ENCODE results near the gene CMTM4. TPM values are rescaled to one million over a fixed set of nuclear protein-coding genes. Genes with fewer than 3 reads are reported as not detected.
"Not testable (repeated sequence)": the region's sequence is repeated elsewhere in the genome, so short reads cannot be mapped to it uniquely, and the experiment has no call there.

The CMTM4 gene
- total RNA-seq, 1 experiment from 2014 or later: 22.5 TPM

DNA sequence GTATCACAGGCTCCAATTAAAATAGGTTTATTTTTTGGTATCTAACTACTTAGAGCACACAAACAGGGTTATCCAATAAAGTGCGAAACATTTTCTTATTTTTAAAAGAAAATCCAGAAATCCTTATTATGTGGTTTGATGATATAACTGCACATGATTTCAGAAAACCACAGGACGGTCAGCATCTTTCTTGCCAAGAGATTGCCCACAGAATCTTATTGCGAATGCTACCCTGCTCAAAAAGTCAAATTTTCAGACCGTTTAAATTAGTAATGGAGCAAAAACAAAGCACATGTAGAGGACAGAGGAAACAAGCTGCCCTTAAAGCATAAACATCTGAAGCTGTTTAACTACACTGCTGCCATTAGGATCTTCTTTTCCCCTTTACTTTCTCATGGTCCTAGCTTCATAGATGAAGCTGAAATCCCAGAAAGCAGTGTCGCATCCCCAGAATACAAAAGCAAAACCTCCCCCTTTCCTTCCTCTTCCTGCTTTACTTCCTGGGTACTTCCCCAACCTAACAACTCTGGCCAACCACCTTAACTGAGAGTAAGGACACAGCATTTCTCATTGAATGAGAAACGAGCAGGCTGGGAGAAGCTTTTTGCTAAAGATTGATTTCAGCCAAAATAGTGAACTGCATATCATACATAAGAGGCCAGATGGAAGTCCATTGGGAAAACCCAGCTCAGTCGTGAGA is 43.7 kb downstream of the CMTM4 start:
- DNase-seq (ENCODE audit: low spot score): no peak
- in situ Hi-C loops (cut with HindIII; ENCODE audit: low sequenced_read_pairs): no loop called here

DNA sequence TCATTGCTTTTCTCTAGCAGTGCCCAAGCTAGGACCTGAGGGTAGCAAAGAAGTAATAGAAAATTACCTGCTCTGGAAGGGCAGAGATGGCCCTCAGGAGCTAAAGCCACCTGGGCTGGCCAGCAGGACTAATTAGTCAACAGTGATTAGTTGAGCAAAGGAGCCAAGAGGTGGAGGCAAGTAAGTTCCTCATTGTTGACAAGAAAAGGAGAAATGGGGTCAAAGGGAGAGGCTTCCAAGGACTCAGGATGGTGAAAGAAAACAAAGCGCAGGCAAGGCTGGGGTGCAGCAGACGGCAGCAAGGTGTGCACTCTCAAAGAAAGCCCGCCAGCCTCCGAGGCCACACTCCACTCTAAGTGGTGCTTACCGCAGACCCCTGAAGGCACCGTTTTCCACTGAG is 44.6 kb downstream of the CMTM4 start:
- DNase-seq (ENCODE audit: low spot score): peak; percentile 12
- in situ Hi-C loops (cut with HindIII; ENCODE audit: low sequenced_read_pairs): no loop called here

GRCh38 chr16:66651474-66651765 is 45.1 kb downstream of the CMTM4 start:
- in situ Hi-C loops (cut with HindIII; ENCODE audit: low sequenced_read_pairs): no loop called here
- no peak for DNase-seq (ENCODE audit: low spot score)

- DNase-seq (ENCODE audit: low spot score): peak; percentile 94
- in situ Hi-C loops (cut with HindIII; ENCODE audit: low sequenced_read_pairs): no loop called here
Measured at GRCh38 chr16:66650707-66651473, 45.7 kb downstream of the CMTM4 start.

- in situ Hi-C loops (cut with HindIII; ENCODE audit: low sequenced_read_pairs): no loop called here
Measured at GRCh38 chr16:66649636-66650205, 46.8 kb downstream of the CMTM4 start.

GRCh38 chr16:66649167-66649566 is 47.4 kb downstream of the CMTM4 start:
- DNase-seq (ENCODE audit: low spot score): no peak
- in situ Hi-C loops (cut with HindIII; ENCODE audit: low sequenced_read_pairs): no loop called here

More at GRCh38 chr16:66649636-66650205, 46.8 kb downstream of the CMTM4 start:
- no peak for DNase-seq (ENCODE audit: low spot score)

DNA sequence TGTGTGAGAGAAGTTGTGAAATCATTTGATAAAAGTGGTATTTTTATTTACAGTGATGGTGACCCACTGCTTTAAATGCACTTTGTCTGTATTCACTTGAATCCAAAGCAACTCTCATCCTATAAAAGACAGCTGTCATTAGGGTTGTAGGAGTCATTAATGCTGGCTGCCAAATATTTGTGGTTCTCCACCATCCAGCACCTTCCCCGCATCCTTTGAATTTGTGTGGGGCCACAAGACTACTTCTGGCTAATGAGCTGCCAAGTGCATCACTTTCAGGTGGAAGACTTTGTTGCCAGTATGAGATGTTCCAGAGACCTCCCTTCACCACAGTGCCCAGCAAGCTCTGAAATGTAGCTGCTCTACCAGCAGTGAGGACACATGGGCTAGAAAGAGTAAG is 48.7 kb downstream of the CMTM4 start:
- in situ Hi-C loops (cut with HindIII; ENCODE audit: low sequenced_read_pairs): no loop called here
- no peak for DNase-seq (ENCODE audit: low spot score)

DNA sequence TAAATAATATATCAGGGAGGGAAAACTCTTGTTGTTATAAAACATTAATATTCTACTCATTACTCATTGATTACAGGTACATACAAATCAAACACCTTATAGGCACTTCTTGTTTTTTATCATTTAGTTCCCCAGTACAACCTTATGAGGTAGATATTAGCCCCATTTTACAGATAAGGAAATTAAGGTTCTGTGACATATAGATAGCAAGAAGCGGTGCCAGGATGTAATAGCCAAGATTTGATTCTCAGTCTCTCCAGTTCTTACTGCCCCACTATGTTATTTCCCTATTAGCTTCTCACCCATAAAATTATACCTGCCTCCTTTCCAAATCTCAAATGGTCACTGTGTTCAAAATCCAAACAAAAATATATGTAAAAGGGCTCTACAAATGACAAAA is 55.2 kb downstream of the CMTM4 start:
- no peak for DNase-seq (ENCODE audit: low spot score)
- in situ Hi-C loops (cut with HindIII; ENCODE audit: low sequenced_read_pairs): no loop called here

- DNase-seq (ENCODE audit: low spot score): no peak
Measured at GRCh38 chr16:66640724-66641314, 55.7 kb downstream of the CMTM4 start.

DNA sequence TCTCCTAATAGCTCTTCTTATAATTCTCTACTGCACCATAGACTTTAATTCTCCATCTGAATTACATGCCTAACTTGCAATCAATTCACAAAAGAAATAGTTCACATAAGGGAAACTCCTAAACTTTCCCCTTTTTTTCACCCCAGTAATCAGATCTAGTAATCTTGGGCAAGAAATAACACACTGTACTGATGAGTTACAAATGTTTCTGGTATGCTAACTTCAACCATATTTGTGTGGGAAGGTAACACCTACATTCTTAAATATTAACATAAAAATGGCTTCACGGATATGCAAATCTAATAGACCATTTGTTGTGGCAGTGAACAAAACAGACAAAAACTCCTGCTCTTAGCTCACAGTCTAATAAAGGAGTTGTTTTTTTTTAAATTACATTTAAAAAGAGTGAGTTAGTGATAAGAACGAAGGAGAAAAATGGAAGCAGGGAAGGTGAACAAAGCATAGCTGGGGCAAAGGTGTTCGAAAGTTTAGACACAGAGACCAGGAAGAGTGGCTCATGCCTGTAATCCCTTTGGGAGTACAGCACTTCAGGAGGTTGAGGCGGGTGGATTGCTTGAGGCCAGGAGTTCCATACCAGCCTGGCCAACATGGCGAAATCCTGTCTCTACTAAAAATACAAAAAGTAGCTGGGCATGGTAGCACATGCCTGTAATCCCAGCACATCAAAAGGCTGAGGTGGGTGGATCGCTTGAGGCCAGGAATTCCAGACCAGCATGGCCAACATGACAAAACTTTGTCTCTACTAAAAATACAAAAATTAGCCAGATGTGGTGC is 57.3 kb downstream of the CMTM4 start:
- in situ Hi-C loops (cut with HindIII; ENCODE audit: low sequenced_read_pairs): no loop called here
- no peak for DNase-seq (ENCODE audit: low spot score)

More at GRCh38 chr16:66640724-66641314, 55.7 kb downstream of the CMTM4 start:
- in situ Hi-C loops (cut with HindIII; ENCODE audit: low sequenced_read_pairs): no loop called here

- in situ Hi-C loops (cut with HindIII; ENCODE audit: low sequenced_read_pairs): no loop called here
- DNase-seq (ENCODE audit: low spot score): no peak
Measured at GRCh38 chr16:66637806-66638205, 58.7 kb downstream of the CMTM4 start.

- peak; percentile 25 for DNase-seq (ENCODE audit: low spot score)
- in situ Hi-C loops (cut with HindIII; ENCODE audit: low sequenced_read_pairs): no loop called here
Measured at GRCh38 chr16:66636199-66636598, 60.3 kb downstream of the CMTM4 start.

DNA sequence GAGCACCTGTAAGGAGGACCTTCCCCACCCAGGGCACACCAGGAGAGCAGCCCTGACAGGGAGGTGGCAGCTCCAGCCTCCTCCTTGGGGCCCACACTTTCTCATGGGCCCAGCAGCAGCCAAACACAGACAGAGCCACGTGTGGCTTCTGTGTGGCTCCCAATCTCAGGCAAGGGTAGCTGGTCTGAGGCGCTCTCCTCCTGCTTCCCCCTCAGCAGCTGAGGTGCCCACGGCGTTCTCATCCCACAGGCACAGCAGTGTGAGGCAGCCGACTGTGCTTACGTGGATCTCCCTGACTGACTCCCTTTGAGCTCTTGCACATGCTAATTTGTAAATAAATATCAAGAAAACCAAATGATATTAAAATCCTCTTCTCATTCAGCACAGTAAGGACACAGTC is 61.1 kb downstream of the CMTM4 start:
- in situ Hi-C loops (cut with HindIII; ENCODE audit: low sequenced_read_pairs): no loop called here
- no peak for DNase-seq (ENCODE audit: low spot score)

DNA sequence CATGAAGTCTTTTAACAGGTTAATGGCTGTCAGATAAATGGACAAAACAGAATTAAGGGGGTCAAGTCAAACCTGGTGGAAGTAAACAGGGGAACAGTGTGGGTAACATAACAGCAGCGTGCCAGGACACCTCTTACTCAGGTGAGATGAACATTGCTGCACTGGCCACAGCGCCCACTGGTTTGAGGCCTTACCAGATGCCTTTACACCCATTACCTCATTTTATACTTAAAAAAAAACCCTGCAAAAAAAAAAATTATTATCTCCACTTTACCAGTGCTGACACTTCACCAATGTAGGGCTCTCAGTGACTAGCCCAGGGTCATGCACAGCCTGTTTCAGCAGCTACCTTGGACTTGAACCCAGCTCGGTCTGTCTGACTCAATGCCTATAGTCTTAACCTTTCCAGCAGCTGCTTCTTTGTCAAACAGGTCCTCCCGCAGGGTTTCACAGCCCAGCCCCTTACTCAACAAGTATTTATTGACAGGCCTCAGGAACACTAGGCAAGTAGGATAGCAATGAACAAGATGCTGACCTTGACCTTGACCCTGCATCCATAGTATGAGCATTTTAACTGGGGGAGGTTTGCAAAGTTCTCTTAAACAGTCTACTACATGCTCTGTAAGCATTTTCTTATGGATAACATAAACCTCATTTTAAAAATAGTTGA is 61.9 kb downstream of the CMTM4 start:
- DNase-seq (ENCODE audit: low spot score): no peak
- in situ Hi-C loops (cut with HindIII; ENCODE audit: low sequenced_read_pairs): no loop called here

DNA sequence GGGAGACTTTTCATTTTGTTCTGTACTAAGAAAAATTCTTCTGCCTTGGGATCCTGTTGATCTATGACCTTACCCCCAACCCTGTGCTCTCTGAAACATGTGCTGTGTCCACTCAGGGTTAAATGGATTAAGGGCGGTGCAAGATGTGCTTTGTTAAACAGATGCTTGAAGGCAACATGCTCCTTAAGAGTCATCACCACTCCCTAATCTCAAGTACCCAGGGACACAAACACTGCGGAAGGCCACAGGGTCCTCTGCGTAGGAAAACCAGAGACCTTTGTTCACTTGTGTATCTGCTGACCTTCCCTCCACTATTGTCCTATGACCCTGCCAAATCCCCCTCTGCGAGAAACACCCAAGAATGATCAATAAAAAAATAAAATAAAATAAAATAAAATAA is 65.0 kb downstream of the CMTM4 start:
- in situ Hi-C loops (cut with HindIII; ENCODE audit: low sequenced_read_pairs); DNase-seq (ENCODE audit: low spot score): not testable (repeated sequence)

GRCh38 chr16:66630561-66631260 is 65.8 kb downstream of the CMTM4 start:
- DNase-seq (ENCODE audit: low spot score); in situ Hi-C loops (cut with HindIII; ENCODE audit: low sequenced_read_pairs): not testable (repeated sequence)

- DNase-seq (ENCODE audit: low spot score): no peak
Measured at GRCh38 chr16:66629856-66630255, 66.7 kb downstream of the CMTM4 start.

GRCh38 chr16:66627611-66628378 is 68.7 kb downstream of the CMTM4 start:
- in situ Hi-C loops (cut with HindIII; ENCODE audit: low sequenced_read_pairs); DNase-seq (ENCODE audit: low spot score): not testable (repeated sequence)

More at GRCh38 chr16:66629856-66630255, 66.7 kb downstream of the CMTM4 start:
- in situ Hi-C loops (cut with HindIII; ENCODE audit: low sequenced_read_pairs): no loop called here
